Activated CD8-positive, alpha-beta T cell treated with anti-CD3 and anti-CD28 coated beads, Interleukin-2, amount 10 ng/mL, durations not matched to agents 7 days and 5 days (primary cell): ENCODE data around the gene DYNLRB1. TPM values are rescaled to one million over a fixed set of nuclear protein-coding genes. Genes with fewer than 3 reads are reported as not detected.
"Not testable (repeated sequence)": the region's sequence is repeated elsewhere in the genome, so short reads cannot be mapped to it uniquely, and the experiment has no call there.

Experiments used
- ATAC-seq: fragments of 150-1000 bp; cut with Tn5 transposase; one replicate; pipeline ENCODE4 v1.10.0; 2021; ENCODE audit warnings: moderate library complexity
- CTCF ChIA-PET: fragments of 350-600 bp; sonication (Branson Sonifier 250); formaldehyde crosslinking; loops from one replicate; lab custom pipeline; 2021; ENCODE audit warnings: antibody characterized with exemption; lab: Charles Lee
- POLR2A ChIA-PET: fragments of 350-600 bp; sonication (Branson Sonifier 250); formaldehyde crosslinking; loops from one replicate; lab custom pipeline; 2021; ENCODE audit warnings: antibody characterized with exemption; lab: Charles Lee
- DNase-seq: peaks from one replicate; pipeline ENCODE4 v3.0.0-alpha.2; 2020
- H3K27ac Mint-ChIP-seq: one replicate; pipeline ENCODE4 v1.8.0; 2021; ENCODE audit warnings: mild to moderate bottlenecking, mixed read lengths
- H3K27me3 Mint-ChIP-seq: one replicate; pipeline ENCODE4 v1.8.0; 2021; ENCODE audit warnings: low read depth, mixed read lengths
- H3K36me3 Mint-ChIP-seq: one replicate; pipeline ENCODE4 v1.8.0; 2021; ENCODE audit warnings: low read depth, mixed read lengths
- H3K4me1 Mint-ChIP-seq: one replicate; pipeline ENCODE4 v1.8.0; 2021; ENCODE audit warnings: low read depth, mixed read lengths
- H3K4me3 Mint-ChIP-seq: one replicate; pipeline ENCODE4 v1.8.0; 2021; ENCODE audit warnings: mild to moderate bottlenecking, mixed read lengths
- H3K9me3 Mint-ChIP-seq: one replicate; pipeline ENCODE4 v1.8.0; 2022; ENCODE audit warnings: mixed read lengths; ENCODE audit not compliant: insufficient read depth
- total RNA-seq, 2 experiments: library from RNA; stranded (reverse); gene quantifications; one replicate each; pipeline ENCODE4 v1.2.3, GENCODE V29; 2021

DYNLRB1 gene
- total RNA-seq, 2 experiments from 2014 or later = 91.9 to 103 TPM

- POLR2A ChIA-PET = no interaction called here
- no peak overlapping the region for H3K27ac Mint-ChIP-seq
- no peak overlapping the region for H3K4me3 Mint-ChIP-seq
These were observed 3.8 kb upstream of the DYNLRB1 start for GRCh38 chr20:34512266-34512954.

GRCh38 chr20:34512955-34513419 lies 3.2 kb upstream of the DYNLRB1 start:
- ChIA-PET CTCF (interaction anchor here (1.8 kb wide), 1 partner anchor 200 kb away, joined by 15 read pairs; no protein-coding TSS in a partner anchor), POLR2A (no interaction called here)
- H3K9me3 Mint-ChIP-seq = no peaks in the 10 kb centered on the region
- no peak for DNase-seq
- H3K27me3 Mint-ChIP-seq = no peaks in the 10 kb centered on the region
- peaks cover 10% of the 10 kb centered on the region for H3K36me3 Mint-ChIP-seq
- H3K4me3 Mint-ChIP-seq = no peak overlapping the region
- no peak overlapping the region for H3K27ac Mint-ChIP-seq
- peaks cover 21% of the 10 kb centered on the region for H3K4me1 Mint-ChIP-seq
- no peak for ATAC-seq

More at GRCh38 chr20:34512266-34512954, 3.8 kb upstream of the DYNLRB1 start:
- DNase-seq (no peak), ATAC-seq (no peak)
- Mint-ChIP-seq H3K9me3 (no peaks in the 10 kb centered on the region), H3K27me3 (no peaks in the 10 kb centered on the region), H3K4me1 (peaks cover 17% of the 10 kb centered on the region), H3K36me3 (peaks cover 15% of the 10 kb centered on the region)
- CTCF ChIA-PET = interaction anchor here (1.8 kb wide), 1 partner anchor 200 kb away, joined by 15 read pairs; no protein-coding TSS in a partner anchor

DNA sequence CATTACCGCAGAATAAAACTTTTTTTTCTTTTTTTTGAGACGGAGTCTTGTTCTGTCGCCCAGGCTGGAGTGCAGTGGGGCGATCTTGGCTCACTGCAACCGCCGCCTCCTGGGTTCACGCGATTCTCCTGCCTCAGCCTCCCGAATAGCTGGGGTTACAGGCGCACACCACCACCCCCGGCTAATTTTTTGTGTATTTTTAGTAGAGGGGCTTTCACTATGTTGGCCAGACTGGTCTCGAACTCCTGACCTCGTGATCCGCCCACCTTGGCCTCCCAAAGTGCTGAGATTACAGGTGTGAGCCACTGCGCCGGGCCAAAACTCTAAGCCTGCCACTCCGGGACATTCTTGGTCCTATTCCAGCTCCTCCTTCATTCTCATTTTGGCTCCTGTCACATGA lies 2.2 kb upstream of the DYNLRB1 start:
- H3K9me3 Mint-ChIP-seq, POLR2A ChIA-PET, H3K36me3 Mint-ChIP-seq, H3K4me3 Mint-ChIP-seq, ATAC-seq, H3K27me3 Mint-ChIP-seq, DNase-seq: not testable (repeated sequence)
- Mint-ChIP-seq H3K27ac (peak overlapping the region; percentile 52), H3K4me1 (peaks cover 28% of the 10 kb centered on the region)
- CTCF ChIA-PET = interaction anchor here (5.6 kb wide), 1 partner anchor 201 kb away, joined by 124 read pairs; no protein-coding TSS in a partner anchor

GRCh38 chr20:34514897-34515483 lies 1.2 kb upstream of the DYNLRB1 start:
- POLR2A ChIA-PET = interaction anchor here (0.7 to 2.7 kb wide), 7 partner anchors 129 to 1439 kb away, joined by 3 to 14 read pairs (median 5); partner anchors contain the start of genes AHCY, ITCH, PIGU and SCAND1
- peak; percentile 32 for ATAC-seq
- Mint-ChIP-seq H3K36me3 (peaks cover 11% of the 10 kb centered on the region), H3K27me3 (no peaks in the 10 kb centered on the region), H3K9me3 (no peaks in the 10 kb centered on the region), H3K27ac (peak overlapping the region; percentile 98), H3K4me1 (peaks cover 29% of the 10 kb centered on the region), H3K4me3 (peak overlapping the region; percentile 98)
- no peak for DNase-seq
- CTCF ChIA-PET = interaction anchor here (0.6 to 5.6 kb wide), 14 partner anchors 15 to 324 kb away, joined by 3 to 124 read pairs (median 4); partner anchors contain the start of genes AHCY and ITCH

DNA sequence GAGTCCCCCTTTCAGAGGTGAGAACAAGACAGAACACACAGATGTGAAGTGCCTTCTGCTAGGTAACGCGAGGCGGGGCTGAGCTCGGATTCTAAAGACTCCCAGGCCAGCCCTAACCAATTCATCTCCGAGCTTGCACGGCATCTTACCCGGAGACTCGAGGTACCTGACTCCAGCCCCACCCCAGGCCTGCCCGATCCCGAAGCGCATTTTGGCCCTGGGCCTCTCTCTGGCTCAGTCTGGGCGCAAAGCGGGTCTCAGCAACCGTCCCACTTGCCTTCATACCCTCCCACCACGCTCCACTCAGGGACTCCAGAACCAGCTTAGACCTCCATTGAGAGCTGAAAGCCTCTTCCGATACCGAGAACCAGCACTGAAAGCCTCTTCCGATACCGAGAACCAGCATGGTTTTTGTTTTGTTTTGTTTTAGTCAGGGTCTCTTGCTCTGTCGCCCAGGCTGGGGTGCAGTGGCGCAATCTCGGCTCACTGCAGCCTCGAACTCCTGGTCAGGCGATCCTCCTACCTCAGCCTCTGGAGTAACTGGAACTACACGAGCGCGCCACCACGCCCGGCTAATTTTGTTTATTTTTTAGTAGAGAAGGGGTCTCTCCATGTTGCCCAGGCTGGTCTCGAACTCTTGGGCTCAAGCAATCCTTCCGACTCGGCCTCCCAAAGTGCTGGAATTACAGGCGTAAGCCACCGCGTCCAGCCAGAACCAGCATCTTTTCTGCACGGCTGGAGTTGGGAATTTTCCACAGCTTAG lies 557 bp upstream of the DYNLRB1 start:
- Mint-ChIP-seq H3K27me3 (no peaks in the 10 kb centered on the region), H3K27ac (peak overlapping the region; percentile 98), H3K36me3 (peaks cover 13% of the 10 kb centered on the region), H3K9me3 (no peaks in the 10 kb centered on the region), H3K4me1 (peaks cover 31% of the 10 kb centered on the region), H3K4me3 (peak overlapping the region; percentile 98)
- peak; percentile 86 for DNase-seq
- CTCF ChIA-PET = interaction anchor here (0.6 to 5.6 kb wide), 20 partner anchors 16 to 325 kb away, joined by 3 to 124 read pairs (median 4); partner anchors contain the start of genes AHCY and ITCH
- peak; percentile 71 for ATAC-seq
- POLR2A ChIA-PET = interaction anchor here (0.5 to 2.7 kb wide), 12 partner anchors 10 to 1438 kb away, joined by 3 to 14 read pairs (median 4); partner anchors contain the start of genes AHCY, ITCH, PIGU and SCAND1

DNA sequence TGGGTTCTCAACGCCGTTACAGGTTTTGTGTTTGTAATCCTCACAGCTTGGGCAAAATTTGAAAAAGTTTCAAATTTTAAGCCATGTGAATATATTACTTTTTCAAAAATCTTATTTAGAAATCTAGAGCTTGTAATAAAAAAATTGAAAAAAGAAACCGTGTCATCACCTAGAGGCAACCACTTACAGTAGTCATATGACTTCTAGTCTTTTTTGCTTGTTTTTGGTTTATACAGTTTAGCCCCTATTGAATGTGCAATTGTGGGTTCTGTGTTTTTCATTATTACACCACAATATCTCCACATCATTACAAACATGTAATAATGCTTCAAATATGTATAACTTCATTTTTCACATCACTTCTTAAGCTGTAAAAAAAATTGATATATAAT lies 888 bp downstream of the DYNLRB1 start:
- ATAC-seq = no peak
- Mint-ChIP-seq H3K27ac (peak overlapping the region; percentile 98), H3K27me3 (no peaks in the 10 kb centered on the region), H3K36me3 (peaks cover 16% of the 10 kb centered on the region), H3K4me3 (peak overlapping the region; percentile 98), H3K4me1 (peaks cover 33% of the 10 kb centered on the region), H3K9me3 (no peaks in the 10 kb centered on the region)
- ChIA-PET CTCF (interaction anchor here (1.0 to 5.6 kb wide), 11 partner anchors 10 to 630 kb away, joined by 3 to 124 read pairs (median 7); partner anchors contain the start of genes AHCY and EDEM2), POLR2A (interaction anchor here (0.9 to 2.7 kb wide), 10 partner anchors 11 to 405 kb away, joined by 3 to 14 read pairs (median 3); partner anchors contain the start of genes EIF2S2, ITCH and MAP1LC3A)
- DNase-seq = no peak

DNA sequence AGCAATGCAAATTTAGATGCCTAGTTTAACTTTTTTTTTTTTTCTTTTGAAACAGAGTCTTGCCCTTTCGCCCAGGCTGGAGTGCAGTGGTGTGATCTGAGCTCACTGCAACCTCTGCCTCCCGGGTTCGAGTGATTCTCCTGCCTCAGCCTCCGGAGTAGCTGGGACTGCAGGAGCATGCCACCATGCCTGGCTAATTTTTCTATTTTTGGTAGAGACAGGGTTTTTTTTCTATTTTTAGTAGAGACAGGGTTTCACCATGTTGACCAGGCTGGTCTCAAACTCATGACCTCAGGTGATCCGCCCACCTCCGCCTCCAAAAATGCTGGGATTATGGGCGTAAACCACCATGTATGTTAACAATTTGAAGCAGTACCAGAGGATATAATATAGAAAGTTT lies 2.6 kb downstream of the DYNLRB1 start:
- H3K9me3 Mint-ChIP-seq, POLR2A ChIA-PET, H3K27ac Mint-ChIP-seq, DNase-seq, H3K4me3 Mint-ChIP-seq, ATAC-seq, H3K27me3 Mint-ChIP-seq: not testable (repeated sequence)
- CTCF ChIA-PET = interaction anchor here (5.6 kb wide), 1 partner anchor 206 kb away, joined by 124 read pairs; no protein-coding TSS in a partner anchor
- H3K4me1 Mint-ChIP-seq = peaks cover 29% of the 10 kb centered on the region
- peaks cover 22% of the 10 kb centered on the region for H3K36me3 Mint-ChIP-seq

DNA sequence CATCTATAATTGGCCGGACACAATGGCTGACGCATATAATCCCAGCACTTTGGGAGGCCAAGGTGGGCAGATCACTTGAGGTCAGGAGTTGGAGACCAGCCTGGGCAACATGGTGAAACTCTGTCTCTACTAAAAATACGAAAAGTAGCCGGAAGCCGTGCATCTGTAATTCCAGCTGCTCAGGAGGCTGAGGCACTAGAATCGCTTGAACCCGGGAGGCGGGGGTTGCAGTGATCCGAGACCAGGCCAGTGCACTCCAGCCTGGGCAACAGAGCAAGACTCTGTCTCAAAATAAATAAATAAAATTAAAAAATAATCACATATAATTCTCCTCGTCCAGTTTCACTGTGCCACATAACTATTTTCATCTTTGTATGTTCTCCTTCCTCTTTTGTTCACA lies 3.6 kb downstream of the DYNLRB1 start:
- CTCF ChIA-PET = interaction anchor here (1.7 to 5.6 kb wide), 3 partner anchors 19 to 207 kb away, joined by 4 to 124 read pairs (median 85); no protein-coding TSS in a partner anchor
- H3K27me3 Mint-ChIP-seq, ATAC-seq, H3K27ac Mint-ChIP-seq, DNase-seq, H3K4me3 Mint-ChIP-seq, POLR2A ChIA-PET, H3K9me3 Mint-ChIP-seq: not testable (repeated sequence)
- peaks cover 22% of the 10 kb centered on the region for H3K36me3 Mint-ChIP-seq
- H3K4me1 Mint-ChIP-seq = peaks cover 26% of the 10 kb centered on the region

DNA sequence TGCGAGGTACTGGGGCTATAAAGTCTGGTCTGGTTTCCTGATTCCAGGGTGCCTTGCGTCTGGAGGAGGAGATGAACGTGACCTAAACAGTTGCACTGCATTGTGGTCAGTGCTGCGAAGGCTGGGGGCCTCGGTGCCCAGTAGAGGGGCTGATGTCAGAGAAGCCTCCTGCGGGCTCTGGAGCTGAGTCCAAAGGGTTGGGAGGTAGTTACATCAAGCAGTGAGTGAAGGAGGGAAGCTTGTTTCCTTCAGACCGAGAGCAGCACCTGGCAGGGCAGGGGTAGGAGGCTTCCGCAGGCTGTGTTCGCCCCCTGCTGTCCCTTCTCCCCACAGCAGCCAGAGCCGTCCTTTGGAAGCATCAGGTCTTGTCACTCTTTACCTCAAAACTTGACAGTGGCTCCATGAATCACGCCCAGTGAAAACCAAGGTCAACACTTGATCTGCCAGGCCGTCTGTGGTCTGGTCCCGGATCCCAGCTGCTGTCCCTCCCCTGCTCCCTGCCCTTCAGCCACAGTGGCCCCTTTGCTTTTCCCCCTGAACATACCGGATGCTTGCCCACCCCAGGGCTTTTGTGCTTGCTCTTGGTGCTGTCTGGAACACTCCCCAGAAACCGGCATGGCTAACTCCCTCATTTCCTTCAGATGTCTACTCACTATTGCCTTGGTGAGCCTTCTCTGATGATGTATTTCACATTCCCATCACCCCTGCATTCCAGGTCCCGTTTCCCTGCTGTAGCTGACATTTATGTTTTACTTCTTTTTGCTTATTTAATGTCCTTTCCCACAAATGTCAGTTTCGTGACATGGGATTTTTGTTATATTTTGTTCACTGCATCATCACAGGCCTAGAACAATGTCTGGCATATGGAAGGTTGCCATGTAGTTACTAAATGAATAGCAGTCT lies 7.0 kb downstream of the DYNLRB1 start:
- Mint-ChIP-seq H3K27ac (no peak overlapping the region), H3K36me3 (peaks cover 40% of the 10 kb centered on the region), H3K9me3 (no peaks in the 10 kb centered on the region), H3K4me1 (peaks cover 15% of the 10 kb centered on the region), H3K27me3 (no peaks in the 10 kb centered on the region), H3K4me3 (no peak overlapping the region)
- DNase-seq (peak; percentile 63), ATAC-seq (peak; percentile 83)
- POLR2A ChIA-PET = interaction anchor here (0.9 to 1.4 kb wide), 2 partner anchors 138 to 211 kb away, joined by 3 to 6 read pairs; no protein-coding TSS in a partner anchor
- CTCF ChIA-PET = interaction anchor here (0.6 to 4.6 kb wide), 13 partner anchors 14 to 247 kb away, joined by 3 to 85 read pairs (median 4); no protein-coding TSS in a partner anchor

GRCh38 chr20:34524426-34524825 lies 8.2 kb downstream of the DYNLRB1 start:
- POLR2A ChIA-PET = no interaction called here

More at GRCh38 chr20:34524426-34524825, 8.2 kb downstream of the DYNLRB1 start:
- peaks cover 46% of the 10 kb centered on the region for H3K36me3 Mint-ChIP-seq
- H3K9me3 Mint-ChIP-seq = no peaks in the 10 kb centered on the region
- DNase-seq = no peak
- H3K27ac Mint-ChIP-seq = no peak overlapping the region
- peaks cover 9% of the 10 kb centered on the region for H3K4me1 Mint-ChIP-seq
- no peaks in the 10 kb centered on the region for H3K27me3 Mint-ChIP-seq
- CTCF ChIA-PET = interaction anchor here (0.9 to 4.6 kb wide), 2 partner anchors 212 kb away, joined by 3 to 85 read pairs; no protein-coding TSS in a partner anchor
- H3K4me3 Mint-ChIP-seq = no peak overlapping the region
- no peak for ATAC-seq
